Testis (tissue), 2 donors: ENCODE measurements around the gene CDK5R2.

ENCODE experiments used
- POLR2A ChIP-seq: fragments of 450-650 bp; IDR thresholded peaks from one replicate; pipeline ENCODE4 v1.6.1; 2017; ENCODE audit warnings: antibody characterized with exemption, mild to moderate bottlenecking, moderate library complexity
- TF ChIP-seq, protein P1 (sequence below), 3 experiments: fragments of 450-650 bp in 2 of 3; fragments of 200-600 bp in 1 of 3; sonication (generic) in 1 of 3; IDR thresholded peaks; one replicate each; pipeline ENCODE4 v1.5.1; 2016 to 2019; ENCODE audit warnings: antibody characterized with exemption in 3 of 3, mild to moderate bottlenecking in 2 of 3, moderate library complexity in 1 of 3

DNA sequence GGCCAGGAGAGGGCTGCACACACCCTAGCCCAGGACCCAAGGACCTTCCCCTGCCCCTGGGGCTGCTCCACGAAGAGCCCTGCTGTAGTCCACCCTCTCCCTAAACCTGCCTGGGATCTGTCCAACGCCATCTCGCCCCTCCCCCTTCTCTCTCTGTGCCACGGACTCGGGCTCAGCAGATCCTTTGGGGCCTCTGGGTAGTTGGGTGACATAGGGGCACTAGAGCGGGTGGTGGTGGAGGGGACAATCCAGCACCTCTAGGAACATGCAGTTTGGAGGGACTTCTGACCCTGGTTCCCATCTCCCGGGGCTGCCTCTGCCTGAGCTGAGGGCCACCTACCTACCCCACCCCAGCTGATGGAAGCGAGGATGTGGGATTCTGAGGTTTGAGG, 41.1 kb downstream of the CDK5R2 start:
- TF ChIP-seq, protein P1, sequence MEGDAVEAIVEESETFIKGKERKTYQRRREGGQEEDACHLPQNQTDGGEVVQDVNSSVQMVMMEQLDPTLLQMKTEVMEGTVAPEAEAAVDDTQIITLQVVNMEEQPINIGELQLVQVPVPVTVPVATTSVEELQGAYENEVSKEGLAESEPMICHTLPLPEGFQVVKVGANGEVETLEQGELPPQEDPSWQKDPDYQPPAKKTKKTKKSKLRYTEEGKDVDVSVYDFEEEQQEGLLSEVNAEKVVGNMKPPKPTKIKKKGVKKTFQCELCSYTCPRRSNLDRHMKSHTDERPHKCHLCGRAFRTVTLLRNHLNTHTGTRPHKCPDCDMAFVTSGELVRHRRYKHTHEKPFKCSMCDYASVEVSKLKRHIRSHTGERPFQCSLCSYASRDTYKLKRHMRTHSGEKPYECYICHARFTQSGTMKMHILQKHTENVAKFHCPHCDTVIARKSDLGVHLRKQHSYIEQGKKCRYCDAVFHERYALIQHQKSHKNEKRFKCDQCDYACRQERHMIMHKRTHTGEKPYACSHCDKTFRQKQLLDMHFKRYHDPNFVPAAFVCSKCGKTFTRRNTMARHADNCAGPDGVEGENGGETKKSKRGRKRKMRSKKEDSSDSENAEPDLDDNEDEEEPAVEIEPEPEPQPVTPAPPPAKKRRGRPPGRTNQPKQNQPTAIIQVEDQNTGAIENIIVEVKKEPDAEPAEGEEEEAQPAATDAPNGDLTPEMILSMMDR (IDR thresholded peaks at IDR 0.05), result no peak
- no peak for TF ChIP-seq POLR2A
